GM21786 (cell line): ENCODE results near the gene ZBED6.
"Not testable (repeated sequence)": the region's sequence is repeated elsewhere in the genome, so short reads cannot be mapped to it uniquely, and the experiment has no call there.

Source experiments
- ATAC-seq: cut with Tn5 transposase; IDR thresholded peaks from one replicate; pipeline ENCODE4 v1.9.1; 2021; ENCODE audit not compliant: unreplicated experiment

Gene ZBED6

GRCh38 chr1:203795441-203796235 is at the start of gene ZBED6, which contains the start of gene ZC3H11A:
ZBED6 (plus strand) TSS chr1:203795623; CDS start chr1:203797523, 1,900 bp downstream.
ZC3H11A (plus strand) TSS chr1:203795623; CDS start chr1:203817071, 21,448 bp downstream.
- peak; percentile 98 for ATAC-seq

GRCh38 chr1:203746281-203746680 is 49.1 kb upstream of the ZBED6 start:
- no peak for ATAC-seq

GRCh38 chr1:203751051-203751450 is 44.4 kb upstream of the ZBED6 start:
- ATAC-seq: no peak

GRCh38 chr1:203751618-203752361 is 43.6 kb upstream of the ZBED6 start:
- not testable (repeated sequence) for ATAC-seq

- ATAC-seq: peak; percentile 63
Observed at GRCh38 chr1:203754455-203754864, 41.0 kb upstream of the ZBED6 start.

- no peak for ATAC-seq
Observed at GRCh38 chr1:203756036-203756435, 39.4 kb upstream of the ZBED6 start.

GRCh38 chr1:203758749-203759148 is 36.7 kb upstream of the ZBED6 start:
- not testable (repeated sequence) for ATAC-seq

GRCh38 chr1:203760506-203760905 is 34.9 kb upstream of the ZBED6 start:
- no peak for ATAC-seq

GRCh38 chr1:203761958-203762357 is 33.5 kb upstream of the ZBED6 start:
- ATAC-seq: not testable (repeated sequence)

GRCh38 chr1:203763505-203763904 is 31.9 kb upstream of the ZBED6 start:
- no peak for ATAC-seq

- ATAC-seq: no peak
Observed at GRCh38 chr1:203764105-203765028, 31.1 kb upstream of the ZBED6 start.

GRCh38 chr1:203765029-203765837 is 30.2 kb upstream of the ZBED6 start, which contains the start of gene LAX1:
LAX1 (plus strand) TSS chr1:203765183; CDS start chr1:203765566, 383 bp downstream.
- peak; percentile 83 for ATAC-seq

- ATAC-seq: no peak
Observed at GRCh38 chr1:203768256-203768655, 27.2 kb upstream of the ZBED6 start.

GRCh38 chr1:203769505-203770343 is 25.7 kb upstream of the ZBED6 start:
- ATAC-seq: no peak

GRCh38 chr1:203771901-203772301 is 23.5 kb upstream of the ZBED6 start:
- ATAC-seq: no peak

- no peak for ATAC-seq
Observed at GRCh38 chr1:203772836-203773235, 22.6 kb upstream of the ZBED6 start.

GRCh38 chr1:203776636-203777035 is 18.8 kb upstream of the ZBED6 start:
- ATAC-seq: no peak

GRCh38 chr1:203777596-203777995 is 17.8 kb upstream of the ZBED6 start:
- ATAC-seq: no peak

- no peak for ATAC-seq
Observed at GRCh38 chr1:203778146-203778545, 17.3 kb upstream of the ZBED6 start.
